HEK293 (cell line): Measurements from ENCODE around the gene SLC6A9.

ENCODE experiments used
- CTCF ChIP-seq: fragments of 450-650 bp; formaldehyde crosslinking; IDR thresholded peaks from 2 replicates; pipeline ENCODE4 v1.5.1; 2016; ENCODE audit warnings: missing biosample characterization, missing genetic modification characterization
- SETDB1 ChIP-seq: IDR thresholded peaks from one replicate; pipeline ENCODE4 v1.6.1; 2017; ENCODE audit warnings: mild to moderate bottlenecking, low read length, moderate library complexity, mixed read lengths; ENCODE audit not compliant: insufficient read length
- ZBTB6 ChIP-seq: fragments of 450-650 bp; formaldehyde crosslinking; IDR thresholded peaks from 2 replicates; pipeline ENCODE4 v1.5.1; 2017; ENCODE audit warnings: missing biosample characterization, missing genetic modification characterization
- ZNF274 ChIP-seq, 2 experiments: fragments of 200-500 bp in 1 of 2; fragments of 450-650 bp in 1 of 2; sonication (Bioruptor generic) in 1 of 2; formaldehyde crosslinking in 1 of 2; IDR thresholded peaks; 2 replicates each; pipeline versions ENCODE4 v1.5.1 to v1.6.1; 2014 to 2016; ENCODE audit warnings: borderline replicate concordance in 1 of 2, inconsistent platforms in 1 of 2, low read length in 1 of 2, missing biosample characterization in 1 of 2, missing genetic modification characterization in 1 of 2
- ZNF426 ChIP-seq: fragments of 450-650 bp; formaldehyde crosslinking; IDR thresholded peaks from 2 replicates; pipeline ENCODE4 v1.5.1; 2017; ENCODE audit warnings: missing biosample characterization, missing genetic modification characterization, mild to moderate bottlenecking, inconsistent platforms, moderate library complexity
- ZNF639 ChIP-seq: fragments of 450-650 bp; formaldehyde crosslinking; IDR thresholded peaks from 2 replicates; pipeline ENCODE4 v1.5.1; 2016; ENCODE audit warnings: missing biosample characterization, missing genetic modification characterization
- ZNF747 ChIP-seq: fragments of 450-650 bp; formaldehyde crosslinking; IDR thresholded peaks from 2 replicates; pipeline ENCODE4 v1.5.1; 2016; ENCODE audit warnings: missing biosample characterization, missing genetic modification characterization
- ZNF768 ChIP-seq: fragments of 450-650 bp; formaldehyde crosslinking; IDR thresholded peaks from 2 replicates; pipeline ENCODE4 v1.5.1; 2018; ENCODE audit warnings: missing biosample characterization, mild to moderate bottlenecking, missing genetic modification characterization
- ZXDB ChIP-seq: fragments of 450-650 bp; formaldehyde crosslinking; IDR thresholded peaks from 2 replicates; pipeline ENCODE4 v1.5.1; 2016; ENCODE audit warnings: missing biosample characterization, missing genetic modification characterization

- no peak for TF ChIP-seq SETDB1
- no peak for TF ChIP-seq ZXDB
- TF ChIP-seq ZNF747 (tag by site-specific recombination) = no peak
- no peak for TF ChIP-seq ZNF274 (IDR thresholded peaks at IDR 0.05; ENCODE audit: low read length)
- TF ChIP-seq ZNF274 (tag by site-specific recombination; IDR thresholded peaks at IDR 0.05; ENCODE audit: borderline replicate concordance) = no peak
- no peak for TF ChIP-seq ZBTB6
- TF ChIP-seq ZNF639 (tag by site-specific recombination) = no peak
- TF ChIP-seq ZNF426 (tag by site-specific recombination) = no peak
- TF ChIP-seq CTCF = no peak
- TF ChIP-seq ZNF768 (tag by site-specific recombination) = no peak
These were observed 47.9 kb downstream of the SLC6A9 start for GRCh38 chr1:43983253-43983899.
